GM19023 (cell line): Measurements from ENCODE around the gene ROBO1.

Experiments used
- ATAC-seq: cut with Tn5 transposase; IDR thresholded peaks from one replicate; pipeline ENCODE4 v1.9.1; 2021; ENCODE audit warnings: mild to moderate bottlenecking, moderate library complexity; ENCODE audit not compliant: unreplicated experiment

ROBO1 gene

GRCh38 chr3:78823859-78824258, 943.9 kb downstream of the ROBO1 start:
- no peak for ATAC-seq

GRCh38 chr3:78823434-78823833, 944.4 kb downstream of the ROBO1 start:
- ATAC-seq: no peak

GRCh38 chr3:78822726-78823125, 945.1 kb downstream of the ROBO1 start:
- ATAC-seq: no peak

- no peak for ATAC-seq
Measured at GRCh38 chr3:78820542-78820941, 947.3 kb downstream of the ROBO1 start.

DNA sequence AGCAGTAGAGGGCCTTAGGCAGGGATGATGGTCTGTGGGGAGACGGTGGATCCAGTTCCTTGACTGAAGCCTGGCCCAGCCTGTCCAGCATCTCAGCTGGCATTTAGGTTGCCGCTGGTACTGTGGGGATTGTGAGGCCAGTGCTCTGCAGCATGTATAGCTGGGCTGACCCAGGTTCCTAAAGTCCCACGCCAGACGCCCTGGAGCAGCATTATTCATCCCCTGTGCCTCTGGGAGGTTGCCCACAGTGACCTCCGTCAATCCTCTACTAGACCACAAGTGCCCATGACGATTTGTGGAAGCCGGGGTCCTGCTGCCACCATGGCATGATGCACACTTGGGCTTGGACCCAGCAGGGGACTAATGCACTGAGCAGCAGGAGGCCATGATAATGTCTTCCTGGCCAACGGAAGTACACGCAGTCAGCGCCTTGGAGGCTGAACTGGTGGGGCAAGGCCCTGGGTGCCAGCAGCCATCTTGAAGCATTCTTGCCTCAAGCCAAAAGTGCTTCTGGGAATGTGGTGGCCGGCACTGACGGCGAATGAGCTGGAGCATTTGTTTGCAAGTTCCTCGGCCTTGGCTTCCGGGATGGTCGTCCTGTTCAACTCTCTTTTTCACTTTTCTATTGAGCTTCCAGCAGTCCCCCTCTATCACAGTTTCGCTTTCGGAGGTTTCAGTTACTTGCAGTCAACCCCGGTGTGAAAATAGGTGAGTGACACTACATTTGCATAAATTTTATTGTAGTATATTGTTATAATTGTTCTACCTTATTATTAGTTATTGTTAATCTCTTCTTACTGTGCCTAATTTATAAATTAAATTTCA, 949.4 kb downstream of the ROBO1 start:
- no peak for ATAC-seq

DNA sequence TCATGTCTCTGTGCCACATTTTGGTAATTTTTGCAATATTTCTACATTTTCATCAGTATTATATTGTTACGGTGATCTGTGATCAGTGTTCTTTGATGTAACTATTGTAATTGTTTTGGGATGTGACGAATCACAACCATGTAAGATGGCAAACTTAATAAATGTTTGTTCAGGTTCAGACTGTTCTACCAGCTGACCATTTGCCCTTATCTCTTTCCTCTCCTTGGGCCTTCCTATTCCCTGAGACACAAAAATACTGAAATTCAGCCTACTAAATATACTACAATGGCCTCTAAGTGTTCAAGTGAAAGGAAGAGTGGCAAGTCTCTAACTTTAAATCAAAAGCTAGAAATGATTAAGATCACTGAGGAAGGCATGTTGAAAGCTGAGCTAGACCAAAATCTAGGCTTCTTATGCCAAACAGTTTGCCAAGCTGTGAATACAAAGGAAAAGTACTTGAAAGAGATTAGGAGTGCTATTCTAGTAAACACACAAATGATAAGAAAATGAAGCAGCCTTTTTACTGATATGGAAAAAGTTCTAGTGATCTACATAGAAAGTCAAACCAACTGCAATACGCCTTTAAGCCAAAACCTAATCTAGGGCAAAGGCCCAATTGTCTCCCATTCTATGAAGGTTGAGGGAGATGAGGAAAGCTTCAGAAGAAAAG, 952.8 kb downstream of the ROBO1 start:
- no peak for ATAC-seq

DNA sequence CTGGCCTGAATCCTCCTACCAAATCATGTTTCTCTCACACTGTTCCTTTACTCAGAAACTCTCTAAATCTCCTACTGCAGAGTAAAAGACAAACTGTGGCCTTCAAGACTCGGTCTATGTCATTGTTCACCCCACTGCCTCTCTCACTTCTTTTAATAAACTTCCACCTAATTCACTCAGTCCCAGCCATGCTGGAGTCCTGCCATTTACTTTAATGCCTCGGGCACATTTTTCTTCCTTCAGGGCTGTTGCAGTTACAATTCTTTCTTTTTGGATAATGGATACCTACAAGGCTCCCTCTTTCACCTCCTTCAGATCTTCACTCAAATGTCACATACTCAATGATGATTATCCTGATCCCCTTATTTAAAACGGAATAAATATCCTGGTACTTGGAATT, 955.6 kb downstream of the ROBO1 start:
- no peak for ATAC-seq

GRCh38 chr3:78809966-78810365, 957.8 kb downstream of the ROBO1 start:
- ATAC-seq: no peak

- no peak for ATAC-seq
Measured at GRCh38 chr3:78804251-78805037, 963.4 kb downstream of the ROBO1 start.

- ATAC-seq: no peak
Measured at GRCh38 chr3:78802562-78802930, 965.3 kb downstream of the ROBO1 start.

DNA sequence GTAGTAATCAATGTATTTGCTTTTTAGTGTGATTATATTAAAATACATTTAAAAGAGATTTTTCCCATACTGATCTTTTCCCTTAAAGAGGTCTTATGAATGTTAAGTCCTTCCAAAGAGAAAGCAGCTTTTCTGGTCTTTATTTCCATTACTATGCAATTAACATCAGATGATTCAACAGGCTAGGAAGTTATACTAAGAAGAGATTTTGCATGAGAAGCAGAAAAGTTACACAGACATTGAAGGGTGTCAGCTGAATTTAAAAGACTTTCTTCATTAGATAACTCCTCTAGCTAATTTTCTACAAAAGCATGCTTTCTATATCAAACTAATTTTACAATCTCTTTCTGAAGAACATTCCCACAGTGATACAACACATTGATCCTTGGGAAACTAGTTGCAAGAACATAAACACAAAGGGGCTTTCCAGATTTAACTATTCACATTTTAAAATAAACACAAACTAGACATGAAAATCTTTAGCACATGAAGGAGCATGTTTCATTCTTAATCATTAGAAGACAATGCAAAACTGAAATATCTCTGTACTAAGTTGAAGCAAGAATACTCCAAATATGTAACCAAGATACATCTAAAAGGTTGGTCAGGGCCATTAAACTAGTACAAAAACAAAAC, 965.8 kb downstream of the ROBO1 start:
- no peak for ATAC-seq

DNA sequence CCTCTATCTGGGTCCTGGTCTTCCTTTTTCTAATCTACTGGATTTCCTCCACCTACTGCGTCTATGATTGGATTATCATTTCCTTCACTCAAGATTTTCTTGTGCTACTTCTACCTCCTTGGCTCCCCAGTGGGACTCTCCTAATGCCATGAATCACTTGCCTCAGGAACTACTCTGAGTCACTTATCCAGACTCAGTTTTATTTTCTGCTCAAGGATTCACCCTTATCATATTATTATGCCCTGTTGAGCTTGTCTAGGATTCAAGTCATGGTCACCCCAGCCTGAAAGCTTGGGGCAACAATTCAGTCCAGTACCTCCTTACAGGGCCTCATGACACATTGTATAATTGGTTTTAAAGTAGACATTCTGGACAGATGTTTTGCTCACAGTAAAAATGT, 968.1 kb downstream of the ROBO1 start:
- ATAC-seq: no peak

DNA sequence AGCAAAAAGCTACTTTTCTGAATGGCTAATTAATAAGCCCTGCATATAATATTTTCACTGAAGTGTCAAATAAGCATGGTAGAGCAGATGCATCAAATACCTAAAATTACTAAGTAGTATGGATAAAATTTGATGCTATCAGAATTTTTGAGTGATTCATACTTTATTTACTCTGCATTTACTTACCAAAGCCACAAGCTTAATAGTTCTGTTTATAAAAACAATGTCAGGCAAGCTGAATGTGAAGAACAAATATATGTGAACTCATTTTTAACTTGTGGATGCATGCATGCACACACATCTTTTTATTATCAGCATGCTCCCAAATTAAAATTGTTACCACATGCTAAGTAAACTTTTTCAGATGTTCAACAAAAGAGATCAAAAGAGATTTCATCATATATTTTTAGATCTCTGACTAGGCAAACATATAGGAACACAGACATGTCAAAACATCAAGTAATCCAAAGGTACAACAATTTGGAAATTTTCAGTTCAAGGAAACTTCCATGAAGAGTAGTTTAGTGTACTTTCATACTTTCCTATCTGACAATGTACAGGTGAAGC, 969.4 kb downstream of the ROBO1 start:
- no peak for ATAC-seq

GRCh38 chr3:78794431-78794830, 973.4 kb downstream of the ROBO1 start:
- no peak for ATAC-seq

DNA sequence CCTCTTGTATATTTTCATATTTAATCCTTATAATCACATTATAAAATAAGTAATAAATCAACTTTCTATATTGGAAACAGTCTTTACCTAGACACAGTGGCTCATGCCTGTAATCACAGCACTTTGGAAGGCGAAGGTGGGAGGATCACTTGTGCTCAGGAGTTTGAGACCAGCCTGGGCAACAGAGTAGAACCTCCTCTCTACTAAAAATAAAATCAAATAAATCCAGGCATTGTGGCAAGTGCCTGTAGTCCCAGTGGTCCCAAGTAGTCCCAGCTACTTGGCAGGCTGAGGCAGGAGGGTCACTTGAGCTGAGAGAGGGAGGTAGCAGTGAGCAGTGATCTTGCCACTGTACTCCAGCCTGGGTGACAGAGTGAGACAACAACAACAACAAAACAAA, 975.1 kb downstream of the ROBO1 start:
- no peak for ATAC-seq

DNA sequence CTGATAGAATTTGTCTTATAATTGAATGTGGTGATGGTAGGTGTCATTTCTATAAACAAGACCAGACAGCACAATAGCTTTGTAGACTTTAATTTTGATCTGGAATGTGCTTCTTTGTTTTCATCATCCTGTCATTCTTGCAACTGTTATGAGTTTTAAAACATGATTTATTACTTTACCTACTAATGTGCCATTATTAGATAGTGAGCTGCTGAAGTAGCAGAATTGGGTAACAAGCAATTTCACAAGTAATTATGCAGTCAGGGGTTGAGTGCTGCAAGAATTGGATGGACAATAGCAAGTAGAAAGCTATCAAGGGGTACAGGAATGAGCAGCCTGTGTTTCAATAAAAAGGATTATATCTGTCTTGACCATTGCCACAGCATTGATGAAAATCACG, 975.6 kb downstream of the ROBO1 start:
- no peak for ATAC-seq

GRCh38 chr3:78791753-78792152, 976.0 kb downstream of the ROBO1 start:
- ATAC-seq: no peak

DNA sequence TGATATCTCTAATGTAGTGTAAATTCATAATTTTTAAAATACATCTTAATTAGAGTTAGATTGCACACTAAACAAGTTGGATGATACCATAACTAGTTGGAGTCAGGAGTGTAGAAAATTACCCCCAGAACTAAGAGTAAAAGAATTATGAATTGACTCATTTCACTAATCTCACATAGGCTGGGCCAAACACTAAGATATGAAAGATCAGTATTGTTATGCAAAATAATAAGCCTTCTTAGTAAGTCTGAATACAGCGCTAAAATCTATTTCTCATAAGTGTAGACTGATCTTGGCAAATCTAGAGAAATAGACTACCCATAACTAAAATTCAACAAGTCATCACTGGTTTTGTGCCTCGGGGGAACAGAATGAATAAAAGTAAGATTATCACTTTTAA, 979.0 kb downstream of the ROBO1 start:
- ATAC-seq: no peak

DNA sequence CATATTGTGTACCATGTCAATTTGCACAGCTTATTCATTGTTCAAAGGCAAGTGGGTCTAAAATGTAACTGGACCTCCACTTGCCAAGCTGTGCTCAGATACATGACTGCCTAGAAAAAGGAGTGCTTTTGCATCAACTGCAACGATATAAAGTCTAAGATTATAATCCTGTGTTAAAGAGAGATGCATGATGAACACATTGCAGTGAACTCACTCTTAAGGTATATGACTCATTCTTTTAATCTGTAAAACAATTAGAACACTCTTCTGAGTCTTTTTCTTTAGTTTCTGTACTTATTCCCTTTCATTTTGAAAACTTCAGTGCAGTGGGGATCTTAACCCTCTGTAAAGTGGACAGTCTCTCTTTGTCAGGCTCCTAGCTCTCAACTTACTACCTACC, 982.8 kb downstream of the ROBO1 start:
- no peak for ATAC-seq

- no peak for ATAC-seq
Measured at GRCh38 chr3:78781351-78781750, 986.4 kb downstream of the ROBO1 start.
